ENCODE results near the gene PTMA. TPM values are rescaled to one million over a fixed set of nuclear protein-coding genes. Genes with fewer than 3 reads are reported as not detected.

The PTMA gene
- total RNA-seq, 6 donors from 2014 or later, result 344 to 896 (median 663) TPM

GRCh38 chr2:231687961-231688360 lies 20.4 kb upstream of the PTMA start:
- Histone ChIP-seq H3K27me3 (no peaks in the 10 kb centered on the region), H3K9me3 (no peaks in the 10 kb centered on the region), H3K27ac (no peak overlapping the region), H3K4me1 (peaks cover 0 to 7% (median 5%) of the 10 kb centered on the region in 4 donors), H3K4me3 (no peak overlapping the region), H3K36me3 (no peaks in the 10 kb centered on the region)
- DNase-seq, result no peak
- no peak for TF ChIP-seq EP300 (IDR thresholded peaks at IDR 0.05)
- no peak for TF ChIP-seq POLR2A (IDR thresholded peaks at IDR 0.05)
- TF ChIP-seq CTCF (IDR thresholded peaks at IDR 0.05), result no peak
- no peak for TF ChIP-seq POLR2AphosphoS5 (IDR thresholded peaks at IDR 0.05)
- 90 to 95% methylated on average over 3 to 4 of the region's 4 CpGs for WGBS, 2 donors
- ATAC-seq (ENCODE audit: low FRiP score in 2 of 2), result no peak

GRCh38 chr2:231688719-231689118 lies 19.6 kb upstream of the PTMA start:
- H3K4me3 ChIP-seq, result no peak overlapping the region
- no peaks in the 10 kb centered on the region for H3K36me3 ChIP-seq
- no peaks in the 10 kb centered on the region for H3K9me3 ChIP-seq
- DNase-seq (no peak), ATAC-seq (ENCODE audit: low FRiP score in 2 of 2) (no peak)
- no peaks in the 10 kb centered on the region for H3K27me3 ChIP-seq
- peaks cover 0 to 7% (median 5%) of the 10 kb centered on the region in 4 donors for H3K4me1 ChIP-seq
- WGBS, 2 donors, result 90 to 98% methylated on average over 7 to 17 of the region's 17 CpGs
- H3K27ac ChIP-seq, result no peak overlapping the region
- no peak for TF ChIP-seq CTCF (IDR thresholded peaks at IDR 0.05)
- TF ChIP-seq POLR2AphosphoS5 (IDR thresholded peaks at IDR 0.05), result no peak
- no peak for TF ChIP-seq EP300 (IDR thresholded peaks at IDR 0.05)
- TF ChIP-seq POLR2A (IDR thresholded peaks at IDR 0.05), result no peak

- H3K9me3 ChIP-seq, result no peaks in the 10 kb centered on the region
- no peak overlapping the region for H3K27ac ChIP-seq
- H3K4me1 ChIP-seq, result peaks cover 0 to 7% (median 5%) of the 10 kb centered on the region in 4 donors
- no peak for ATAC-seq (ENCODE audit: low FRiP score in 2 of 2)
- H3K36me3 ChIP-seq, result no peaks in the 10 kb centered on the region
- H3K27me3 ChIP-seq, result no peaks in the 10 kb centered on the region
- no peak for DNase-seq
- H3K4me3 ChIP-seq, result no peak overlapping the region
- TF ChIP-seq POLR2AphosphoS5 (IDR thresholded peaks at IDR 0.05) (no peak), CTCF (IDR thresholded peaks at IDR 0.05) (no peak), EP300 (IDR thresholded peaks at IDR 0.05) (no peak), POLR2A (IDR thresholded peaks at IDR 0.05) (no peak)
- WGBS, 2 donors, result 83 to 84% methylated on average over 7 to 15 of the region's 15 CpGs
Measured at GRCh38 chr2:231689124-231689893, 19.0 kb upstream of the PTMA start.

GRCh38 chr2:231691251-231691772 lies 17.0 kb upstream of the PTMA start:
- H3K36me3 ChIP-seq, result no peaks in the 10 kb centered on the region
- no peak overlapping the region for H3K27ac ChIP-seq
- no peak overlapping the region for H3K4me3 ChIP-seq
- H3K9me3 ChIP-seq, result no peaks in the 10 kb centered on the region
- no peaks in the 10 kb centered on the region for H3K27me3 ChIP-seq
- DNase-seq (no peak), ATAC-seq (ENCODE audit: low FRiP score in 2 of 2) (no peak)
- H3K4me1 ChIP-seq, result peaks cover 0 to 7% (median 5%) of the 10 kb centered on the region in 4 donors
- TF ChIP-seq POLR2A (IDR thresholded peaks at IDR 0.05) (no peak), EP300 (IDR thresholded peaks at IDR 0.05) (no peak), CTCF (IDR thresholded peaks at IDR 0.05) (no peak), POLR2AphosphoS5 (IDR thresholded peaks at IDR 0.05) (no peak)
- WGBS, 2 donors, result 66 to 71% methylated on average over 9 of the region's 9 CpGs

All from upper lobe of left lung (tissue), 6 donors.